Measurements from ENCODE around the gene HTT. TPM values are rescaled to one million over a fixed set of nuclear protein-coding genes. Genes with fewer than 3 reads are reported as not detected.

The HTT gene
- total and polyA plus RNA-seq, 10 of the 15 experiments (the other 5 are each of a cell fraction or from before 2014, with no cell fraction given) = 3.3 to 113 (median 43.3) TPM

DNA sequence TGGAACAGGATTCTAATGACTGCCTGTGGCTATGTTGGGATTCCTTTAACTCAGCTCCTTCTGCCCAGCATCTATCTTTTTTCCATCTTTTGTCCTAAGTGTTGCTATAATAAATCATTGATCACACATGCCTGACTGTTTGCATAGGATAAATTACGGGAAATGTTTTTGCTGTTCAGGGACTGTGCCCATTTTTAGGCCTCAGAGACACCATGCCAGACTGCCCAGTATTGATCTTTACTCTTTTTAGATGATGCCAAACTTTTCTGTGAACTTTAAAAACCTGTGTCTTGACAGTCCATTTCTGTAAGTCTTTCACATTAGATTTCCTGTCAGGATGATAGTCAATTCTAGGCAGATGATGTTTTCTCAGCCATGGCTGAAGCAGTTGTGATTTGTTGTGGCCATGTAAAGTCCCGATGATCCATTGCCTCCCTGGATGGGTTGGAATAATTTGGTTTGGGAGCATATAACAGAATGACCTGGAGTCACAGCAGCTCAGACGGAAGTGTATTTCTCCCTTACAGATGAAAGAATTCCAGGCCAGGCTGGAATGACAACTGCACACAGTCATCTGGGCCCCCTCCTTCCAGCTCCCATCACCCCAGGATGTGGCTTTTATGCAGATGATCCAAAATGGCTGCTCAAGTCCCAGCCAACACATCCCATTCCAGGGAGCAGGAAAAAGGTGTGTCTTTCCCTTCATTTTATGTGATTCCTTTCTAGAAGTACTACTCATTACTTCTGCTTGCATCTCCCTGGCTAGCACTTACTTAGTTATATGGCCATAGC, 3.6 kb upstream of the HTT start:
- Histone ChIP-seq H3K27me3 (replicated peaks in 1 of 2; ENCODE audit: control insufficient read depth in 2 of 2, insufficient read depth in 2 of 2, low read length in 1 of 2) (no peaks in the 10 kb centered on the region), H3K4me3 (no peak overlapping the region), H2AFZ (ENCODE audit: control insufficient read depth, low read depth, low read length) (no peak overlapping the region), H3K9ac (ENCODE audit: control insufficient read depth, insufficient read depth, low read length) (no peak overlapping the region), H3K36me3 (ENCODE audit: control insufficient read depth in 2 of 2, insufficient read depth in 2 of 2, low read length in 1 of 2) (no peaks in the 10 kb centered on the region), H3K9me3 (replicated peaks; ENCODE audit: control insufficient read depth, insufficient read depth, low read length) (no peaks in the 10 kb centered on the region), H3K27ac (ENCODE audit: control insufficient read depth, insufficient read depth) (no peak overlapping the region), H3K4me1 (ENCODE audit: control insufficient read depth, insufficient read depth, low read length) (no peaks in the 10 kb centered on the region), H4K20me1 (ENCODE audit: control insufficient read depth, insufficient read depth) (no peaks in the 10 kb centered on the region), H3K4me2 (ENCODE audit: control insufficient read depth, insufficient read depth) (no peak overlapping the region), H3K79me2 (ENCODE audit: control insufficient read depth, insufficient read depth, low read length) (peaks cover 13% of the 10 kb centered on the region)
- DNase-seq (ENCODE audit: low read depth, low spot score) (no peak), ATAC-seq (no peak), FAIRE-seq (no peak)
- ChIA-PET RAD21 (ENCODE audit: unreplicated experiment) (no interaction called here), POLR2A (interaction anchor here (0.6 kb wide), 1 partner anchor 9 kb away, joined by 3 read pairs; no protein-coding TSS in a partner anchor), CTCF (no interaction called here), SMC1A (ENCODE audit: uncharacterized antibody, unreplicated experiment) (interaction anchor here (0.7 to 1.2 kb wide), 3 partner anchors 7 to 41 kb away, joined by 3 to 4 read pairs (median 3); no protein-coding TSS in a partner anchor)
- WGBS (ENCODE audit: insufficient coverage, insufficient replicate concordance, low lambda C conversion rate, missing lambda C conversion rate) = 70% methylated on average over 3 of the region's 3 CpGs
- BruUV-seq (replicated peaks) = no TSS peak
- no peak for TF ChIP-seq NFYB (IDR thresholded peaks at IDR 0.05; ENCODE audit: insufficient read depth, low read depth, low read length)
- TF ChIP-seq, protein P1, sequence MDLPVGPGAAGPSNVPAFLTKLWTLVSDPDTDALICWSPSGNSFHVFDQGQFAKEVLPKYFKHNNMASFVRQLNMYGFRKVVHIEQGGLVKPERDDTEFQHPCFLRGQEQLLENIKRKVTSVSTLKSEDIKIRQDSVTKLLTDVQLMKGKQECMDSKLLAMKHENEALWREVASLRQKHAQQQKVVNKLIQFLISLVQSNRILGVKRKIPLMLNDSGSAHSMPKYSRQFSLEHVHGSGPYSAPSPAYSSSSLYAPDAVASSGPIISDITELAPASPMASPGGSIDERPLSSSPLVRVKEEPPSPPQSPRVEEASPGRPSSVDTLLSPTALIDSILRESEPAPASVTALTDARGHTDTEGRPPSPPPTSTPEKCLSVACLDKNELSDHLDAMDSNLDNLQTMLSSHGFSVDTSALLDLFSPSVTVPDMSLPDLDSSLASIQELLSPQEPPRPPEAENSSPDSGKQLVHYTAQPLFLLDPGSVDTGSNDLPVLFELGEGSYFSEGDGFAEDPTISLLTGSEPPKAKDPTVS (IDR thresholded peaks at IDR 0.05; ENCODE audit: low read depth, low read length) = no peak
- TF ChIP-seq RFX5 (IDR thresholded peaks at IDR 0.05; ENCODE audit: low read depth, low read length) = no peak
- no peak for TF ChIP-seq SMARCA5 (IDR thresholded peaks at IDR 0.05)
- TF ChIP-seq, protein P2, sequence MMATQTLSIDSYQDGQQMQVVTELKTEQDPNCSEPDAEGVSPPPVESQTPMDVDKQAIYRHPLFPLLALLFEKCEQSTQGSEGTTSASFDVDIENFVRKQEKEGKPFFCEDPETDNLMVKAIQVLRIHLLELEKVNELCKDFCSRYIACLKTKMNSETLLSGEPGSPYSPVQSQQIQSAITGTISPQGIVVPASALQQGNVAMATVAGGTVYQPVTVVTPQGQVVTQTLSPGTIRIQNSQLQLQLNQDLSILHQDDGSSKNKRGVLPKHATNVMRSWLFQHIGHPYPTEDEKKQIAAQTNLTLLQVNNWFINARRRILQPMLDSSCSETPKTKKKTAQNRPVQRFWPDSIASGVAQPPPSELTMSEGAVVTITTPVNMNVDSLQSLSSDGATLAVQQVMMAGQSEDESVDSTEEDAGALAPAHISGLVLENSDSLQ (IDR thresholded peaks at IDR 0.05) = no peak
- no peak for TF ChIP-seq KLF5 (IDR thresholded peaks at IDR 0.05; ENCODE audit: partially characterized antibody)
- TF ChIP-seq SMAD1 (IDR thresholded peaks at IDR 0.05; ENCODE audit: low read depth, partially characterized antibody) = no peak
- TF ChIP-seq POLR2A (IDR thresholded peaks at IDR 0.05; ENCODE audit: low read depth, low read length) = no peak
- no peak for TF ChIP-seq ASH2L (IDR thresholded peaks at IDR 0.05; ENCODE audit: borderline replicate concordance, low read depth)
- TF ChIP-seq FOS (IDR thresholded peaks at IDR 0.05; ENCODE audit: borderline replicate concordance, extremely low read depth, insufficient read length) = no peak
- TF ChIP-seq CHD2 (IDR thresholded peaks at IDR 0.05; ENCODE audit: borderline replicate concordance, low read depth, low read length) = no peak
- in situ Hi-C loops (cut with MboI) (no loop called here), intact Hi-C loops (cut with micrococcal nuclease; ENCODE audit: unreplicated experiment) (loop anchor here (10.0 kb wide), 1 partner anchor 806 kb away; the partner anchor contains the start of gene MXD4)

Measured in GM12878 (cell line).